ENCODE data around the gene ANXA3. TPM values are rescaled to one million over a fixed set of nuclear protein-coding genes. Genes with fewer than 3 reads are reported as not detected.
A peak's percentile ranks its signal among the peaks of the same experiment; 100 is the strongest.

The ANXA3 gene
- total and polyA plus RNA-seq, 2 experiments from 2014 or later = 194 to 198 TPM

DNA sequence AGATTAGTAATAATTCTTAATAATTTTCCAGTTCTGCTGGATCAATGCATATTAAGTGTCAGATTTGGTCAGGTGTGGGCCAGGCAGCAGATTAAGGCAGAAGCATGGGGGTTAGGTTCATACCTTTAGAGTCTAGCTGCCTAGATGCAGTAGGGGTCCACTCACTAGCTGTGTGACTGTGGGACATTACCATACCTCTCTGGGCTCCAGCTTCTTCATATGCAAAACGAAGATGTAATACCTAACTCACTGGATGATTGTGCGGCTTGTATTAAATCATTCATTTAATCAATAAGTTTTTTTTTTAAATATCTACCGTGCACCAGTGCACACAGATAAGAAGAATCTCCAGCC is 1.4 kb downstream of the ANXA3 start:
- 65% methylated on average over 3 of the region's 3 CpGs for WGBS (ENCODE audit: low lambda C conversion rate, missing lambda C conversion rate)
- Histone ChIP-seq H3K4me2 (peak overlapping the region; percentile 72), H3K9me2 (replicated peaks; ENCODE audit: insufficient read depth) (no peaks in the 10 kb centered on the region), H2AFZ (no peak overlapping the region), H4K20me1 (ENCODE audit: insufficient read depth, poor library complexity, severe bottlenecking) (no peaks in the 10 kb centered on the region), H3K27me3 (no peaks in the 10 kb centered on the region), H3K36me3 (replicated peaks; ENCODE audit: insufficient read depth, low read depth) (no peaks in the 10 kb centered on the region), H3K4me3 (peak overlapping the region; percentile 32), H3K27ac (peak overlapping the region; percentile 99), H3K4me1 (ENCODE audit: insufficient read depth) (peaks cover 30% of the 10 kb centered on the region), H3K9me3 (ENCODE audit: low read depth) (no peaks in the 10 kb centered on the region), H3K79me2 (peaks cover 33% of the 10 kb centered on the region)
- no peak for DNase-seq (ENCODE audit: low spot score)
- TF ChIP-seq, protein P1, sequence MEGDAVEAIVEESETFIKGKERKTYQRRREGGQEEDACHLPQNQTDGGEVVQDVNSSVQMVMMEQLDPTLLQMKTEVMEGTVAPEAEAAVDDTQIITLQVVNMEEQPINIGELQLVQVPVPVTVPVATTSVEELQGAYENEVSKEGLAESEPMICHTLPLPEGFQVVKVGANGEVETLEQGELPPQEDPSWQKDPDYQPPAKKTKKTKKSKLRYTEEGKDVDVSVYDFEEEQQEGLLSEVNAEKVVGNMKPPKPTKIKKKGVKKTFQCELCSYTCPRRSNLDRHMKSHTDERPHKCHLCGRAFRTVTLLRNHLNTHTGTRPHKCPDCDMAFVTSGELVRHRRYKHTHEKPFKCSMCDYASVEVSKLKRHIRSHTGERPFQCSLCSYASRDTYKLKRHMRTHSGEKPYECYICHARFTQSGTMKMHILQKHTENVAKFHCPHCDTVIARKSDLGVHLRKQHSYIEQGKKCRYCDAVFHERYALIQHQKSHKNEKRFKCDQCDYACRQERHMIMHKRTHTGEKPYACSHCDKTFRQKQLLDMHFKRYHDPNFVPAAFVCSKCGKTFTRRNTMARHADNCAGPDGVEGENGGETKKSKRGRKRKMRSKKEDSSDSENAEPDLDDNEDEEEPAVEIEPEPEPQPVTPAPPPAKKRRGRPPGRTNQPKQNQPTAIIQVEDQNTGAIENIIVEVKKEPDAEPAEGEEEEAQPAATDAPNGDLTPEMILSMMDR (IDR thresholded peaks at IDR 0.05; ENCODE audit: poor library complexity) = no peak

DNA sequence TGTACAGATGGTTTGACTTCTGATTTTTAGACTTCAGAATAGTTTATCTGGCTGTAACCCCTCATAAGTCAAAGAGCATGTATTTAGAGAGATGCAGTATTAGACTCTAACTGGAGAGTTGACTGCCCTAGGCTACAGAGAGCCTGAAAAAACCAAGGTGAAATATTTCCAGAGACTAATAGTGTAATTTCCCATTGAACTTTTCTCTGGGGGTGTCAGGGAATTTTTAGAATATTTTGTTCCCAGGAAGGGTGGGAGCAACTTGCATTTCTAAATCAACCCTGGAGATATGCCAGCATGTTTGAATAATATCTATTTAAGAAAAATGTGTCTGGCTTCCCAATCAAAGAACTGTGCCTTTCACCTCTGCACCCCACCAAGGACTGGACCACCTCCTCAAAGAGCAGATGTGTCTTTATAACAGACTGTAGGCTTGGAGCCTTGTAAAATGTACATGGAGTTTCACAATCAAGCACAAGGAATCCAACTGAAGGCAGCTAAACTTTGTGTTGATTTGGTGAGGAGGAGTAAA is 2.0 kb downstream of the ANXA3 start:
- peak overlapping the region; percentile 32 for H3K4me3 ChIP-seq
- H2AFZ ChIP-seq = no peak overlapping the region
- no peak for DNase-seq (ENCODE audit: low spot score)
- H3K9me3 ChIP-seq (ENCODE audit: low read depth) = no peaks in the 10 kb centered on the region
- H3K27ac ChIP-seq = peak overlapping the region; percentile 99
- no peaks in the 10 kb centered on the region for H4K20me1 ChIP-seq (ENCODE audit: insufficient read depth, poor library complexity, severe bottlenecking)
- TF ChIP-seq EZH2 (IDR thresholded peaks at IDR 0.05; ENCODE audit: borderline replicate concordance) (no peak), EZH2phosphoT487 (IDR thresholded peaks at IDR 0.05; ENCODE audit: low read depth, severe bottlenecking, unreplicated experiment) (no peak)
- TF ChIP-seq, protein P1 (IDR thresholded peaks at IDR 0.05; ENCODE audit: poor library complexity) = no peak
- H3K27me3 ChIP-seq = no peaks in the 10 kb centered on the region
- H3K4me1 ChIP-seq (ENCODE audit: insufficient read depth) = peaks cover 36% of the 10 kb centered on the region
- H3K36me3 ChIP-seq (replicated peaks; ENCODE audit: insufficient read depth, low read depth) = no peaks in the 10 kb centered on the region
- H3K9me2 ChIP-seq (replicated peaks; ENCODE audit: insufficient read depth) = no peaks in the 10 kb centered on the region
- H3K79me2 ChIP-seq = peaks cover 33% of the 10 kb centered on the region
- peak overlapping the region; percentile 72 for H3K4me2 ChIP-seq

DNA sequence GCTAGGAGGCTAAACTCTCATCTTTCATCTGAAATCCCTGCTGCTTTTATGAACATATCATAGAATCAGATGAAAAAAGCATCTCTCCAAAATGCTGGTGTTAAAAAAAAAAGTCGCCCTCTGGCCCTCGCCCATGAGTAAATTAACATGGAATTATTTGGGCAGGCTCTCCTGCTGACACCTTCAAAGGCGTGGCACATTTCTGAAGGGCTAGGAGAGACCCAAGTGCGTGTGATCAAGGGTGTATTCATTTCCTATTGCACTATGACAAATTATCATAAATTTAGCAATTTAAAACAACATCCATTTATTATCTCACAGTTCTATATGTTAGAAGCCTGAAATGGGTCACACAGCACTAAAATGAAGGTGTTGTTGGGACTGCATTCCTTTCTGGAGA is 5.1 kb downstream of the ANXA3 start:
- H3K4me1 ChIP-seq (ENCODE audit: insufficient read depth) = peaks cover 52% of the 10 kb centered on the region
- peak overlapping the region; percentile 83 for H3K27ac ChIP-seq
- H3K79me2 ChIP-seq = peaks cover 38% of the 10 kb centered on the region
- no peaks in the 10 kb centered on the region for H4K20me1 ChIP-seq (ENCODE audit: insufficient read depth, poor library complexity, severe bottlenecking)
- H3K36me3 ChIP-seq (replicated peaks; ENCODE audit: insufficient read depth, low read depth) = no peaks in the 10 kb centered on the region
- no peak overlapping the region for H3K4me3 ChIP-seq
- H3K4me2 ChIP-seq = no peak overlapping the region
- H2AFZ ChIP-seq = no peak overlapping the region
- no peaks in the 10 kb centered on the region for H3K9me2 ChIP-seq (replicated peaks; ENCODE audit: insufficient read depth)
- H3K9me3 ChIP-seq (ENCODE audit: low read depth) = no peaks in the 10 kb centered on the region
- H3K27me3 ChIP-seq = no peaks in the 10 kb centered on the region
- WGBS (ENCODE audit: low lambda C conversion rate, missing lambda C conversion rate) = 91% methylated on average over 4 of the region's 4 CpGs
- TF ChIP-seq EZH2 (IDR thresholded peaks at IDR 0.05; ENCODE audit: borderline replicate concordance) (no peak), EZH2phosphoT487 (IDR thresholded peaks at IDR 0.05; ENCODE audit: low read depth, severe bottlenecking, unreplicated experiment) (no peak)
- TF ChIP-seq, protein P1 (IDR thresholded peaks at IDR 0.05; ENCODE audit: poor library complexity) = no peak
- no peak for DNase-seq (ENCODE audit: low spot score)

DNA sequence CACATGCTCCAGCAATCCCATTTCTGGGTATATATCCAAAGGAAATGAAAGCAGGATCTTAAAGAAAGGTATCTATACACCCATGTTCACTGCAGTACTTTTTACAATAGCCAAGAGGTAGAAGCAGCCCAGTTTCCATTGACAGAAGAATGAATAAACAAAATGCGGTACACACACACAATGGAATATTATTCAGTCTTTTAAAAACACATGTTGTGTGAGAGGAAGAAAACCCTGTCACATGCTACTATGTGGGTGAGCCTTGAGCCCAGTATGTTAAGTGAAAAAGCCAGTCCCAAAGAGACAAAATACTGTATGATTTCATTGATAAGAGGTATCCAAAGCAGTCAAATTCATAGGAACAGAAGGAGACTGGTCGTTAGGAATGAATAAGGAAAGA is 6.3 kb downstream of the ANXA3 start:
- H3K4me2 ChIP-seq = peak overlapping the region; percentile 39
- 64% methylated on average over 2 of the region's 2 CpGs for WGBS (ENCODE audit: low lambda C conversion rate, missing lambda C conversion rate)
- H3K9me2 ChIP-seq (replicated peaks; ENCODE audit: insufficient read depth) = no peaks in the 10 kb centered on the region
- no peak overlapping the region for H2AFZ ChIP-seq
- no peak overlapping the region for H3K4me3 ChIP-seq
- peaks cover 62% of the 10 kb centered on the region for H3K4me1 ChIP-seq (ENCODE audit: insufficient read depth)
- H3K27ac ChIP-seq = peak overlapping the region; percentile 83
- H3K36me3 ChIP-seq (replicated peaks; ENCODE audit: insufficient read depth, low read depth) = no peaks in the 10 kb centered on the region
- TF ChIP-seq, protein P1 (IDR thresholded peaks at IDR 0.05; ENCODE audit: poor library complexity) = no peak
- no peak for TF ChIP-seq EZH2phosphoT487 (IDR thresholded peaks at IDR 0.05; ENCODE audit: low read depth, severe bottlenecking, unreplicated experiment)
- peaks cover 38% of the 10 kb centered on the region for H3K79me2 ChIP-seq
- H4K20me1 ChIP-seq (ENCODE audit: insufficient read depth, poor library complexity, severe bottlenecking) = no peaks in the 10 kb centered on the region
- no peak for DNase-seq (ENCODE audit: low spot score)
- no peaks in the 10 kb centered on the region for H3K27me3 ChIP-seq
- no peaks in the 10 kb centered on the region for H3K9me3 ChIP-seq (ENCODE audit: low read depth)

Measured in hepatocyte (in vitro differentiated cells).